K562 (cell line): ENCODE data around the gene PGAP3. TPM values are rescaled to one million over a fixed set of nuclear protein-coding genes. Genes with fewer than 3 reads are reported as not detected.

Source experiments
- ATAC-seq: fragments of 200-7000 bp; cut with Tn5 transposase; 3 replicates; pipeline ENCODE4 v1.9.1; 2020; ENCODE audit warnings: moderate library complexity
- BruUV-seq: library from RNA; stranded (reverse); fragments of 400-500 nt; replicated peaks from 2 replicates; lab custom pipeline; 2021; lab: Mats Ljungman, UMichigan
- CTCF ChIA-PET: fragments of 300-600 bp; formaldehyde crosslinking; extraction: SDS; loops from one replicate; lab custom pipeline; 2021; ENCODE audit warnings: low intra/inter-chr PET ratio; lab: Yijun Ruan, JAX
- POLR2A ChIA-PET: fragments of 300-600, 350-650 bp; sonication (Branson Sonifier 250); formaldehyde crosslinking; extraction: SDS; loops from one replicate; lab custom pipeline; 2021; ENCODE audit warnings: antibody characterized with exemption, inconsistent platforms; lab: Yijun Ruan, JAX
- DNase-seq, 4 experiments: peaks; one replicate each; pipeline versions ENCODE4 v3.0.0 to v3.0.0-alpha.2; 2011 to 2018; ENCODE audit warnings: low spot score in 3 of 4, mixed read lengths in 3 of 4; ENCODE audit errors: extremely low read depth in 1 of 4
- FAIRE-seq: peaks from 2 replicates; lab custom pipeline; 2011; peaks lifted over from hg19 to GRCh38; lab: Jason Lieb, UNC
- H2AFZ ChIP-seq: 2 replicates; pipeline ENCODE4 v1.6.0; 2011; ENCODE audit warnings: low read depth, low read length, control low read depth, inconsistent platforms
- H3K27ac ChIP-seq: fragments of 200-600 bp; 3 replicates; pipeline ENCODE4 v1.8.0; 2011; ENCODE audit warnings: low read depth, mild to moderate bottlenecking, control low read depth, inconsistent platforms, low read length, moderate library complexity, mixed read lengths; ENCODE audit errors: extremely low read depth
- H3K27me3 ChIP-seq, 2 experiments: fragments of 300-600 bp in 1 of 2; 2 replicates in 1 of 2; 3 replicates in 1 of 2; pipeline versions ENCODE4 v1.6.0 to v1.8.0; 2011; ENCODE audit warnings: inconsistent platforms in 2 of 2, low read length in 2 of 2, mild to moderate bottlenecking in 1 of 2, mixed read lengths in 1 of 2, moderate library complexity in 1 of 2; ENCODE audit not compliant: control insufficient read depth in 2 of 2, insufficient read depth in 2 of 2
- H3K36me3 ChIP-seq: fragments of 300-600 bp; 3 replicates; pipeline ENCODE4 v1.8.0; 2011; ENCODE audit warnings: mild to moderate bottlenecking, low read length, inconsistent platforms; ENCODE audit not compliant: control insufficient read depth, insufficient read depth
- H3K4me1 ChIP-seq, 2 experiments: fragments of 200-600 bp in 1 of 2; replicated peaks in 1 of 2; 2 replicates in 1 of 2; 3 replicates in 1 of 2; pipeline versions ENCODE4 v1.5.1 to v1.8.0; 2011; ENCODE audit warnings: inconsistent platforms in 2 of 2, low read length in 2 of 2, mild to moderate bottlenecking in 1 of 2, mixed read lengths in 1 of 2, moderate library complexity in 1 of 2; ENCODE audit not compliant: control insufficient read depth in 2 of 2, insufficient read depth in 2 of 2
- H3K4me2 ChIP-seq: 2 replicates; pipeline ENCODE4 v1.6.1; 2011; ENCODE audit warnings: low read length, control low read depth, inconsistent platforms, mixed read lengths; ENCODE audit not compliant: insufficient read depth
- H3K4me3 ChIP-seq: fragments of 200-600 bp; sonication (generic), shearing (Covaris generic); 2 replicates; pipeline ENCODE4 v1.5.1; 2016; ENCODE audit warnings: control low read depth, inconsistent platforms
- H3K79me2 ChIP-seq: fragments of 200-600 bp; 3 replicates; pipeline ENCODE4 v1.8.0; 2011; ENCODE audit warnings: low read length, inconsistent platforms; ENCODE audit not compliant: control insufficient read depth, insufficient read depth
- H3K9ac ChIP-seq, 2 experiments: 2 replicates each; pipeline versions ENCODE4 v1.6.0 to v1.6.1; 2011; ENCODE audit warnings: low read depth in 2 of 2, low read length in 2 of 2, control low read depth in 1 of 2, inconsistent platforms in 1 of 2, mild to moderate bottlenecking in 1 of 2, mixed read lengths in 1 of 2; ENCODE audit not compliant: insufficient read depth in 1 of 2
- H3K9me1 ChIP-seq: one replicate; pipeline ENCODE4 v1.6.0; 2011; ENCODE audit warnings: inconsistent platforms, mild to moderate bottlenecking, low read length, moderate library complexity; ENCODE audit not compliant: control insufficient read depth, insufficient read depth
- H3K9me3 ChIP-seq: replicated peaks from 2 replicates; pipeline ENCODE4 v1.5.1; 2011; ENCODE audit warnings: low read depth, low read length, inconsistent platforms; ENCODE audit not compliant: control insufficient read depth, insufficient read depth
- H4K20me1 ChIP-seq: replicated peaks from 2 replicates; pipeline ENCODE4 v1.6.1; 2011; ENCODE audit warnings: low read length, inconsistent platforms, mixed read lengths; ENCODE audit not compliant: control insufficient read depth, insufficient read depth
- ADNP ChIP-seq: fragments of 200-800 bp; sonication (Bioruptor generic); IDR thresholded peaks from 2 replicates; pipeline ENCODE4 v1.6.1; 2016; ENCODE audit warnings: missing genetic modification characterization, missing compliant biosample characterization
- HEY1 ChIP-seq: fragments of 250-450 bp; sonication (Bioruptor Pico); IDR thresholded peaks from 2 replicates; pipeline ENCODE4 v1.5.0; 2020; ENCODE audit warnings: mild to moderate bottlenecking, moderate library complexity, borderline replicate concordance
- JUN ChIP-seq, 2 experiments: sonication (generic) in 1 of 2; formaldehyde crosslinking in 1 of 2; IDR thresholded peaks; 2 replicates each; pipeline versions ENCODE4 v1.6.1 to v1.8.0; 2012 to 2022; ENCODE audit warnings: borderline replicate concordance in 2 of 2, mild to moderate bottlenecking in 2 of 2, improper control_type of control experiment in 1 of 2, low read depth in 1 of 2, low read length in 1 of 2, missing genetic modification reagents in 1 of 2
- JUND ChIP-seq, 2 experiments: IDR thresholded peaks; 2 replicates in 1 of 2; 3 replicates in 1 of 2; pipeline ENCODE4 v1.6.1; 2011; ENCODE audit warnings: borderline replicate concordance in 2 of 2, low read depth in 2 of 2, low read length in 2 of 2, improper control_type of control experiment in 1 of 2, missing biosample characterization in 1 of 2, missing genetic modification characterization in 1 of 2, missing genetic modification reagents in 1 of 2
- RBM25 ChIP-seq: fragments of 200-400 bp; formaldehyde crosslinking; IDR thresholded peaks from 2 replicates; pipeline ENCODE4 v1.6.1; 2018; ENCODE audit warnings: low read length, low read depth, moderate library complexity; ENCODE audit not compliant: severe bottlenecking
- SP1 ChIP-seq: sonication (generic); formaldehyde crosslinking; IDR thresholded peaks from 2 replicates; pipeline ENCODE4 v1.8.1; 2022; ENCODE audit warnings: mild to moderate bottlenecking, missing genetic modification reagents
- SPI1 ChIP-seq: IDR thresholded peaks from 2 replicates; pipeline ENCODE4 v1.6.1; 2011; ENCODE audit warnings: low read depth, low read length, control low read depth, borderline replicate concordance
- TEAD1 ChIP-seq, 2 experiments: fragments of 450-650 bp in 1 of 2; sonication (generic) in 1 of 2; formaldehyde crosslinking; IDR thresholded peaks; 2 replicates each; pipeline versions ENCODE4 v1.4.0 to v1.8.0; 2020 to 2022; ENCODE audit warnings: mild to moderate bottlenecking in 2 of 2, missing genetic modification reagents in 1 of 2
- WGBS: fragments of 100-300 bp; shearing (Covaris generic); methylation state at CpG from one replicate; pipeline ENCODE4 v1.1.6; 2016; ENCODE audit warnings: low coverage, mixed read lengths; ENCODE audit not compliant: insufficient coverage; ENCODE audit errors: missing lambda C conversion rate; 5-methylcytosine and 5-hydroxymethylcytosine counted together
- in situ Hi-C: fragments of 300-500 bp; cut with MboI; formaldehyde crosslinking; loops from 4 replicates; pipeline ENCODE4 v1.15.0; 2018; ENCODE audit warnings: inconsistent platforms, mixed read lengths
- intact Hi-C: fragments of 100-400 bp; cut with micrococcal nuclease; formaldehyde crosslinking; loops from 2 replicates; pipeline ENCODE4 v1.14.2; 2022
- polyA plus RNA-seq, 8 experiments: library from polyadenylated mRNA; depleted of rRNA in 4 of 8; stranded (reverse) in 5 of 8; unstranded in 3 of 8; fragments of >200 nt; fragmentation: Nextera tagmentation in 2 of 8; fragmentation: Illumina TruSeq in 1 of 8; extraction: Ambion mirVana in 2 of 8; extraction: Trizol in 1 of 8; gene quantifications; 2 replicates each; pipeline versions ENCODE4 v1.2.1 to v1.2.3, GENCODE V29; 2011 to 2014; ENCODE audit warnings: inconsistent platforms in 1 of 8, missing spikeins in 1 of 8
- total RNA-seq, 7 experiments: library from RNA; depleted of rRNA in 6 of 7; stranded (reverse); fragments of >200 nt in 6 of 7; fragmentation: Illumina TruSeq in 2 of 7; extraction: Trizol in 2 of 7; gene quantifications; 2 replicates each; pipeline versions ENCODE4 v1.2.1 to v1.2.3, GENCODE V29; 2011 to 2021; ENCODE audit warnings: low replicate concordance in 1 of 7
- TF ChIP-seq, protein P1 (sequence below): sonication (generic); formaldehyde crosslinking; IDR thresholded peaks from 2 replicates; pipeline ENCODE4 v1.8.1; 2023; ENCODE audit warnings: missing genetic modification reagents, mild to moderate bottlenecking, borderline replicate concordance
- TF ChIP-seq, protein P2 (sequence below): sonication (generic); formaldehyde crosslinking; IDR thresholded peaks from 2 replicates; pipeline ENCODE4 v1.8.0; 2023; ENCODE audit warnings: mild to moderate bottlenecking, missing genetic modification reagents

The PGAP3 gene
- total and polyA plus RNA-seq, 9 of the 15 experiments (the other 6 are each of a cell fraction or from before 2014, with no cell fraction given): 0.38 to 9.4 (median 4.5) TPM

DNA sequence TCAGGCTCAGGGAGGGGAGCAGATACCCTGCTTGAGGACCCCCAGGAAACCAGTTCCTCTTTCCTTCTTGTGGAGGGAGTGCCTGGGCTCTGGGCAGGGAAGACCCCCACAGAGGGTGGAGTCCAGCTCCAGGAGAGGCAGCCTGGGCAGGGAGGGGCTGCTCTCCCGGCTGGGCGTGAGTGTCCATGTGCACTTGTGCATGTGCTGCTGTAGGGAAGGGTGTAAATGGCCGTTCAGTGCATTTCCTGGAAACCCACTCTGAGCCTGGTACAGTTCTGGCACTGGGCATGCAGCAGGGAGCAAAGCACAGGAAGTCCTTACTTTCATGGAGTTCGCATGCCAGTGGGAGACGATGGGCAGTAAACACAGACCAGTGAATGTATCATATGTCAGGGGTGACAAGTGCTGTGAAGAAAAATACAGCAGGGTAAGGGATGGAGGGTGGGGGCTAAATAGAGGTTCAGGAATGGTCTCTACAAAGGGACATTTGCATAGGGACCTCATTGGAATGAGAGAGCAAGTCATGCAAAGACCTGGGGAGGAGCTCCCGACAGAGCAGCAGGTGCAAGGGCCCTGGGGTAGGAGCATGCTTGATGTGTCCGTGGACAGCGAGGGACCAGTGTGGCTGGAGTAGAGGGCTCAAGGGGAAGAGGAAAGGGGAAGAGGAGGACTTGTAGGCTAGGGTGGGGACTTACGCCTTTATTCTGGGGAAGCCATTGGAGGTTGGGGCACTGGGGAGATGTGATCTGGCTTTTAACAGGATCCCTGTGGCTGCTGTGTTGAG lies 45.4 kb downstream of the PGAP3 start:
- intact Hi-C loops (no loop called here), in situ Hi-C loops (no loop called here)
- 77% methylated on average over 9 of the region's 9 CpGs for WGBS
- H4K20me1 ChIP-seq: peaks cover 29% of the 10 kb centered on the region
- ATAC-seq (no peak), FAIRE-seq (no peak), DNase-seq (no peak)
- peak overlapping the region in 1 of 2 experiments; percentile 22; a peak in 2 of 4 replicates for H3K9ac ChIP-seq
- H3K27ac ChIP-seq: no peak overlapping the region
- no peaks in the 10 kb centered on the region for H3K9me3 ChIP-seq
- no peaks in the 10 kb centered on the region for H3K27me3 ChIP-seq
- no peak overlapping the region for H2AFZ ChIP-seq
- peaks cover 61 to 64% of the 10 kb centered on the region in 2 experiments for H3K4me1 ChIP-seq
- H3K36me3 ChIP-seq: peaks cover 11% of the 10 kb centered on the region; the same call in 2 of the 3 replicates
- no peak overlapping the region for H3K4me3 ChIP-seq
- H3K4me2 ChIP-seq: no peak overlapping the region
- no peaks in the 10 kb centered on the region for H3K9me1 ChIP-seq
- CTCF ChIA-PET: no interaction called here
- POLR2A ChIA-PET: interaction anchor here (0.6 to 1.4 kb wide), 3 partner anchors 11 to 24 kb away, joined by 3 to 4 read pairs (median 4); no protein-coding TSS in a partner anchor
- peaks cover 87% of the 10 kb centered on the region for H3K79me2 ChIP-seq
- no TSS peak for BruUV-seq
- TF ChIP-seq JUND (IDR thresholded peaks at IDR 0.05; ENCODE audit: borderline replicate concordance, low read depth, low read length) (no peak), JUND (tag; IDR thresholded peaks at IDR 0.05; ENCODE audit: borderline replicate concordance, low read depth, low read length) (no peak), JUN (IDR thresholded peaks at IDR 0.05; ENCODE audit: borderline replicate concordance, low read depth, low read length) (no peak), JUN (CRISPR knock-in tag; IDR thresholded peaks at IDR 0.05; ENCODE audit: borderline replicate concordance) (no peak), TEAD1 (CRISPR knock-in tag; IDR thresholded peaks at IDR 0.05) (no peak), SP1 (CRISPR knock-in tag) (no peak), HEY1 (CRISPR knock-in tag) (no peak), ADNP (no peak), RBM25 (peak; percentile 62), SPI1 (peak; percentile 40; the same call in 1 of the 2 replicates)
- TF ChIP-seq, protein P1, sequence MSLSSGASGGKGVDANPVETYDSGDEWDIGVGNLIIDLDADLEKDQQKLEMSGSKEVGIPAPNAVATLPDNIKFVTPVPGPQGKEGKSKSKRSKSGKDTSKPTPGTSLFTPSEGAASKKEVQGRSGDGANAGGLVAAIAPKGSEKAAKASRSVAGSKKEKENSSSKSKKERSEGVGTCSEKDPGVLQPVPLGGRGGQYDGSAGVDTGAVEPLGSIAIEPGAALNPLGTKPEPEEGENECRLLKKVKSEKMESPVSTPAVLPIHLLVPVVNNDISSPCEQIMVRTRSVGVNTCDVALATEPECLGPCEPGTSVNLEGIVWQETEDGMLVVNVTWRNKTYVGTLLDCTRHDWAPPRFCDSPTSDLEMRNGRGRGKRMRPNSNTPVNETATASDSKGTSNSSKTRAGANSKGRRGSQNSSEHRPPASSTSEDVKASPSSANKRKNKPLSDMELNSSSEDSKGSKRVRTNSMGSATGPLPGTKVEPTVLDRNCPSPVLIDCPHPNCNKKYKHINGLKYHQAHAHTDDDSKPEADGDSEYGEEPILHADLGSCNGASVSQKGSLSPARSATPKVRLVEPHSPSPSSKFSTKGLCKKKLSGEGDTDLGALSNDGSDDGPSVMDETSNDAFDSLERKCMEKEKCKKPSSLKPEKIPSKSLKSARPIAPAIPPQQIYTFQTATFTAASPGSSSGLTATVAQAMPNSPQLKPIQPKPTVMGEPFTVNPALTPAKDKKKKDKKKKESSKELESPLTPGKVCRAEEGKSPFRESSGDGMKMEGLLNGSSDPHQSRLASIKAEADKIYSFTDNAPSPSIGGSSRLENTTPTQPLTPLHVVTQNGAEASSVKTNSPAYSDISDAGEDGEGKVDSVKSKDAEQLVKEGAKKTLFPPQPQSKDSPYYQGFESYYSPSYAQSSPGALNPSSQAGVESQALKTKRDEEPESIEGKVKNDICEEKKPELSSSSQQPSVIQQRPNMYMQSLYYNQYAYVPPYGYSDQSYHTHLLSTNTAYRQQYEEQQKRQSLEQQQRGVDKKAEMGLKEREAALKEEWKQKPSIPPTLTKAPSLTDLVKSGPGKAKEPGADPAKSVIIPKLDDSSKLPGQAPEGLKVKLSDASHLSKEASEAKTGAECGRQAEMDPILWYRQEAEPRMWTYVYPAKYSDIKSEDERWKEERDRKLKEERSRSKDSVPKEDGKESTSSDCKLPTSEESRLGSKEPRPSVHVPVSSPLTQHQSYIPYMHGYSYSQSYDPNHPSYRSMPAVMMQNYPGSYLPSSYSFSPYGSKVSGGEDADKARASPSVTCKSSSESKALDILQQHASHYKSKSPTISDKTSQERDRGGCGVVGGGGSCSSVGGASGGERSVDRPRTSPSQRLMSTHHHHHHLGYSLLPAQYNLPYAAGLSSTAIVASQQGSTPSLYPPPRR (CRISPR knock-in tag): no peak
- TF ChIP-seq, protein P2, sequence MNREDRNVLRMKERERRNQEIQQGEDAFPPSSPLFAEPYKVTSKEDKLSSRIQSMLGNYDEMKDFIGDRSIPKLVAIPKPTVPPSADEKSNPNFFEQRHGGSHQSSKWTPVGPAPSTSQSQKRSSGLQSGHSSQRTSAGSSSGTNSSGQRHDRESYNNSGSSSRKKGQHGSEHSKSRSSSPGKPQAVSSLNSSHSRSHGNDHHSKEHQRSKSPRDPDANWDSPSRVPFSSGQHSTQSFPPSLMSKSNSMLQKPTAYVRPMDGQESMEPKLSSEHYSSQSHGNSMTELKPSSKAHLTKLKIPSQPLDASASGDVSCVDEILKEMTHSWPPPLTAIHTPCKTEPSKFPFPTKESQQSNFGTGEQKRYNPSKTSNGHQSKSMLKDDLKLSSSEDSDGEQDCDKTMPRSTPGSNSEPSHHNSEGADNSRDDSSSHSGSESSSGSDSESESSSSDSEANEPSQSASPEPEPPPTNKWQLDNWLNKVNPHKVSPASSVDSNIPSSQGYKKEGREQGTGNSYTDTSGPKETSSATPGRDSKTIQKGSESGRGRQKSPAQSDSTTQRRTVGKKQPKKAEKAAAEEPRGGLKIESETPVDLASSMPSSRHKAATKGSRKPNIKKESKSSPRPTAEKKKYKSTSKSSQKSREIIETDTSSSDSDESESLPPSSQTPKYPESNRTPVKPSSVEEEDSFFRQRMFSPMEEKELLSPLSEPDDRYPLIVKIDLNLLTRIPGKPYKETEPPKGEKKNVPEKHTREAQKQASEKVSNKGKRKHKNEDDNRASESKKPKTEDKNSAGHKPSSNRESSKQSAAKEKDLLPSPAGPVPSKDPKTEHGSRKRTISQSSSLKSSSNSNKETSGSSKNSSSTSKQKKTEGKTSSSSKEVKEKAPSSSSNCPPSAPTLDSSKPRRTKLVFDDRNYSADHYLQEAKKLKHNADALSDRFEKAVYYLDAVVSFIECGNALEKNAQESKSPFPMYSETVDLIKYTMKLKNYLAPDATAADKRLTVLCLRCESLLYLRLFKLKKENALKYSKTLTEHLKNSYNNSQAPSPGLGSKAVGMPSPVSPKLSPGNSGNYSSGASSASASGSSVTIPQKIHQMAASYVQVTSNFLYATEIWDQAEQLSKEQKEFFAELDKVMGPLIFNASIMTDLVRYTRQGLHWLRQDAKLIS (CRISPR knock-in tag): no peak
